GM10266 (cell line): Measurements from ENCODE around the gene DPYSL5.

Experiments used
- DNase-seq: peaks from one replicate; pipeline ENCODE4 v3.0.0; 2012; ENCODE audit errors: extremely low spot score
- CTCF ChIP-seq: IDR thresholded peaks from 2 replicates; pipeline ENCODE4 v1.5.1; 2012; ENCODE audit warnings: mild to moderate bottlenecking, low read depth; ENCODE audit not compliant: control insufficient read depth, insufficient read depth; ENCODE audit errors: missing control alignments

DPYSL5 gene

GRCh38 chr2:26970244-26970927 lies 122.5 kb downstream of the DPYSL5 start, which contains the start of gene MAPRE3:
TSS of gene MAPRE3 (plus strand) at chr2:26970637. CDS start at chr2:27022219, 51,582 bp downstream.
- peak; percentile 93 for DNase-seq
- TF ChIP-seq CTCF: no peak

- DNase-seq: peak; percentile 31
- no peak for TF ChIP-seq CTCF
Measured at GRCh38 chr2:26970928-26971627, 123.1 kb downstream of the DPYSL5 start.

GRCh38 chr2:26971911-26972786 lies 124.2 kb downstream of the DPYSL5 start:
- no peak for TF ChIP-seq CTCF
- no peak for DNase-seq

GRCh38 chr2:26974352-26974751 lies 126.4 kb downstream of the DPYSL5 start:
- TF ChIP-seq CTCF: no peak

GRCh38 chr2:26975102-26975501 lies 127.2 kb downstream of the DPYSL5 start:
- DNase-seq: no peak

More at GRCh38 chr2:26974352-26974751, 126.4 kb downstream of the DPYSL5 start:
- no peak for DNase-seq

GRCh38 chr2:26975656-26976055 lies 127.7 kb downstream of the DPYSL5 start:
- no peak for DNase-seq
- TF ChIP-seq CTCF: no peak

More at GRCh38 chr2:26975102-26975501, 127.2 kb downstream of the DPYSL5 start:
- TF ChIP-seq CTCF: no peak
